Motor neuron (in vitro differentiated cells): Measurements from ENCODE around the gene PLS1. TPM values are rescaled to one million over a fixed set of nuclear protein-coding genes. Genes with fewer than 3 reads are reported as not detected.
"Not testable (repeated sequence)": the region's sequence is repeated elsewhere in the genome, so short reads cannot be mapped to it uniquely, and the experiment has no call there.

ENCODE experiments used
- ATAC-seq, 8 experiments: fragments of 200-7000 bp; cut with Tn5 transposase; replicated peaks in 6 of 8; 2 replicates each; pipeline ENCODE4 v1.8.0; 2021; ENCODE audit warnings: mild to moderate bottlenecking in 8 of 8, moderate library complexity in 8 of 8
- H3K27ac ChIP-seq, 2 donors: fragments of 250-450 bp; sonication (Bioruptor Pico); 2 replicates each; pipeline ENCODE4 v1.9.0; 2021; ENCODE audit warnings: antibody characterized with exemption in 2 of 2, mild to moderate bottlenecking in 2 of 2, moderate library complexity in 1 of 2
- H3K4me1 ChIP-seq, 2 donors: fragments of 250-450 bp; sonication (Bioruptor Pico); replicated peaks in 1 of 2; 2 replicates each; pipeline ENCODE4 v1.6.1; 2021; ENCODE audit warnings: antibody characterized with exemption in 2 of 2, mild to moderate bottlenecking in 2 of 2, moderate library complexity in 1 of 2
- H3K4me3 ChIP-seq, 5 donors: fragments of 250-450 bp; sonication (Bioruptor Pico); 2 replicates each; pipeline ENCODE4 v1.9.0; 2021; ENCODE audit warnings: antibody characterized with exemption in 5 of 5, mild to moderate bottlenecking in 5 of 5, moderate library complexity in 4 of 5
- WGBS, 10 experiments: fragments of 450-650 bp; shearing (Covaris generic); methylation state at CpG; one replicate each; pipeline ENCODE4 v1.0.0; 2022; 5-methylcytosine and 5-hydroxymethylcytosine counted together
- in situ Hi-C, 9 experiments: fragments of 400-800 bp; cut with MboI; loops; one replicate each; pipeline ENCODE4 v1.15.0; 2021; ENCODE audit warnings: low sequenced_read_pairs in 9 of 9, low pct_unique_long_range_greater_than_20kb in 2 of 9; ENCODE audit not compliant: unreplicated experiment in 9 of 9
- total RNA-seq, 8 experiments: library from RNA; unstranded; fragments of 300-600 nt; gene quantifications; 2 replicates each; pipeline versions ENCODE4 v1.2.3 to v1.2.4, GENCODE V29; 2022

The PLS1 gene
- total RNA-seq, 8 experiments from 2014 or later: 1.6 to 54.7 (median 2.7) TPM

- H3K4me3 ChIP-seq: peak overlapping the region; percentile 89 to 98 (median 95)
- no peak overlapping the region for H3K27ac ChIP-seq
- ATAC-seq: no peak
- in situ Hi-C loops: loop anchor here in 1 of 9 experiments (25.0 kb wide), 1 partner anchor 139 kb away; the partner anchor contains the start of genes ATR and PLS1
- 0 to 60% (median 15%) methylated on average over 1 of the region's 1 CpG; no CpG with 5 or more reads in 2 of the 10 experiments for WGBS, 10 experiments
- peaks cover 2 to 15% of the 10 kb centered on the region in 2 donors for H3K4me1 ChIP-seq
Observed at GRCh38 chr3:142726017-142726416, 129.8 kb downstream of the PLS1 start.

GRCh38 chr3:142732066-142732465, 135.9 kb downstream of the PLS1 start:
- WGBS, 10 experiments: 50 to 100% (median 94%) methylated on average over 1 to 3 of the region's 3 CpGs; no CpG with 5 or more reads in 3 of the 10 experiments
- Histone ChIP-seq H3K4me3 (no peak overlapping the region), H3K4me1 (peaks cover 5 to 6% of the 10 kb centered on the region in 2 donors), H3K27ac (no peak overlapping the region)
- ATAC-seq: no peak
- in situ Hi-C loops: loop anchor here in 1 of 9 experiments (25.0 kb wide), 1 partner anchor 145 kb away; the partner anchor contains the start of genes ATR and PLS1

GRCh38 chr3:142734834-142735233, 138.6 kb downstream of the PLS1 start:
- Histone ChIP-seq H3K4me1 (peaks cover 3 to 4% of the 10 kb centered on the region in 2 donors), H3K4me3 (no peak overlapping the region), H3K27ac (no peak overlapping the region)
- WGBS, 10 experiments: 91 to 100% (median 100%) methylated on average over 1 to 2 of the region's 2 CpGs; no CpG with 5 or more reads in 1 of the 10 experiments
- ATAC-seq: no peak
- in situ Hi-C loops: loop anchor here in 1 of 9 experiments (25.0 kb wide), 1 partner anchor 148 kb away; the partner anchor contains the start of genes ATR and PLS1

- peak in 5 of 8 experiments; percentile 32 to 49 (median 48) for ATAC-seq
Observed at GRCh38 chr3:142735462-142735861, 139.3 kb downstream of the PLS1 start.

GRCh38 chr3:142738396-142738795, 142.2 kb downstream of the PLS1 start:
- Histone ChIP-seq H3K4me1 (peaks cover 3 to 4% of the 10 kb centered on the region in 2 donors), H3K4me3 (no peak overlapping the region), H3K27ac (no peak overlapping the region)
- ATAC-seq: no peak
- in situ Hi-C loops: loop anchor here in 1 of 9 experiments (25.0 kb wide), 1 partner anchor 151 kb away; the partner anchor contains the start of genes ATR and PLS1

More at GRCh38 chr3:142735462-142735861, 139.3 kb downstream of the PLS1 start:
- in situ Hi-C loops: loop anchor here in 1 of 9 experiments (25.0 kb wide), 1 partner anchor 148 kb away; the partner anchor contains the start of genes ATR and PLS1
- H3K4me3 ChIP-seq: no peak overlapping the region
- peaks cover 3 to 4% of the 10 kb centered on the region in 2 donors for H3K4me1 ChIP-seq
- no peak overlapping the region for H3K27ac ChIP-seq

- Histone ChIP-seq H3K27ac (no peak overlapping the region), H3K4me1 (no peaks in the 10 kb centered on the region), H3K4me3 (no peak overlapping the region)
- in situ Hi-C loops: loop anchor here in 1 of 9 experiments (25.0 kb wide), 1 partner anchor 159 kb away; the partner anchor contains the start of genes ATR and PLS1
- 0 to 99% (median 89%) methylated on average over 4 to 7 of the region's 7 CpGs for WGBS, 10 experiments
- peak in 1 of 8 experiments; percentile 93 for ATAC-seq
Observed at GRCh38 chr3:142746646-142747045, 150.5 kb downstream of the PLS1 start.

- WGBS, 10 experiments: 90 to 100% (median 100%) methylated on average over 1 to 4 of the region's 4 CpGs; no CpG with 5 or more reads in 1 of the 10 experiments
- H3K27ac ChIP-seq, ATAC-seq, in situ Hi-C loops, H3K4me3 ChIP-seq, H3K4me1 ChIP-seq: not testable (repeated sequence)
Observed at GRCh38 chr3:142750531-142750930, 154.3 kb downstream of the PLS1 start.

- in situ Hi-C loops, H3K4me1 ChIP-seq, H3K4me3 ChIP-seq, ATAC-seq, H3K27ac ChIP-seq: not testable (repeated sequence)
- 90% methylated on average over 2 of the region's 4 CpGs; no CpG with 5 or more reads in 9 of the 10 experiments for WGBS, 10 experiments
Observed at GRCh38 chr3:142752605-142753004, 156.4 kb downstream of the PLS1 start.

GRCh38 chr3:142754494-142754893, 158.3 kb downstream of the PLS1 start:
- 80 to 100% (median 100%) methylated on average over 1 of the region's 1 CpG; no CpG with 5 or more reads in 5 of the 10 experiments for WGBS, 10 experiments
- in situ Hi-C loops: no loop called here
- H3K4me1 ChIP-seq: no peaks in the 10 kb centered on the region
- H3K4me3 ChIP-seq: no peak overlapping the region
- ATAC-seq: peak in 3 of 8 experiments; percentile 29 to 100 (median 53)
- H3K27ac ChIP-seq: no peak overlapping the region

Other genes with a start within 250 kb of the PLS1 start
- 10 to 100 TPM; 19.3 to 82.4 (median 30.2) TPM for gene XRN1, start 148.4 kb upstream of the PLS1 start, total RNA-seq
- gene ATR, start 17.7 kb upstream of the PLS1 start, total RNA-seq: 10 to 100 TPM; 16.4 to 46.2 (median 23.4) TPM
- 10 to 100 TPM in 7 of 8 experiments, 1 to 10 TPM in 1; 7.8 to 31.1 (median 19.6) TPM for gene TRPC1, start 127.6 kb downstream of the PLS1 start, total RNA-seq